HCT116 (cell line): ENCODE measurements around the gene UROD. TPM values are rescaled to one million over a fixed set of nuclear protein-coding genes. Genes with fewer than 3 reads are reported as not detected.

Source experiments
- ATAC-seq: fragments of 200-7000 bp; cut with Tn5 transposase; 2 replicates; pipeline ENCODE4 v1.9.1; 2020; ENCODE audit warnings: mild to moderate bottlenecking, moderate library complexity
- BruUV-seq: library from RNA; stranded (reverse); fragments of 400-500 nt; replicated peaks from 2 replicates; lab custom pipeline; 2021; lab: Mats Ljungman, UMichigan
- CTCF ChIA-PET: fragments of 300-600 bp; sonication (Branson Sonifier 250); formaldehyde crosslinking; loops from one replicate; lab custom pipeline; 2021; ENCODE audit warnings: antibody characterized with exemption; lab: Charles Lee
- POLR2A ChIA-PET: fragments of 300-600, 350-600 bp; sonication (Branson Sonifier 250); formaldehyde crosslinking; loops from one replicate; lab custom pipeline; 2021; ENCODE audit warnings: antibody characterized with exemption; lab: Charles Lee
- RAD21 ChIA-PET, 2 experiments: fragments of 300-600 bp; sonication (Branson Sonifier 250); formaldehyde crosslinking; loops; one replicate each; lab custom pipeline; 2023; ENCODE audit warnings: low total read pairs in 2 of 2; ENCODE audit not compliant: uncharacterized antibody in 2 of 2, unreplicated experiment in 2 of 2, low non-redundant PET in 1 of 2; lab: Charles Lee
- DNase-seq: peaks from one replicate; pipeline ENCODE4 v3.0.0-alpha.2; 2010; ENCODE audit warnings: low read depth, low spot score
- H2AFZ ChIP-seq: fragments of 200-600 bp; shearing (Covaris generic), sonication (generic); 2 replicates; pipeline ENCODE4 v1.6.1; 2017; ENCODE audit warnings: low read depth, mixed run types, mixed read lengths, antibody characterized with exemption, low read length; ENCODE audit not compliant: poor library complexity, severe bottlenecking
- H3K27ac ChIP-seq: 2 replicates; pipeline ENCODE4 v1.5.1; 2012; ENCODE audit warnings: low read depth, low read length
- H3K27me3 ChIP-seq: fragments of 200-600 bp; sonication (generic); 2 replicates; pipeline ENCODE4 v1.6.1; 2016; ENCODE audit warnings: mixed run types, low read length, mixed read lengths; ENCODE audit not compliant: insufficient read depth
- H3K36me3 ChIP-seq, 2 experiments: fragments of 200-500 bp in 1 of 2; fragments of 200-600 bp in 1 of 2; sonication (Bioruptor generic) in 1 of 2; sonication (generic) in 1 of 2; 2 replicates each; pipeline versions ENCODE4 v1.5.1 to v1.6.1; 2014 to 2016; ENCODE audit warnings: low read length in 2 of 2, inconsistent platforms in 1 of 2, mixed read lengths in 1 of 2, mixed run types in 1 of 2; ENCODE audit not compliant: insufficient read depth in 2 of 2, control insufficient read depth in 1 of 2
- H3K4me1 ChIP-seq, 2 experiments: fragments of 200-600 bp in 1 of 2; sonication (generic) in 1 of 2; 2 replicates each; pipeline versions ENCODE4 v1.5.1 to v1.6.1; 2012 to 2017; ENCODE audit warnings: low read length in 2 of 2, inconsistent platforms in 1 of 2, mild to moderate bottlenecking in 1 of 2, mixed read lengths in 1 of 2, mixed run types in 1 of 2, moderate library complexity in 1 of 2; ENCODE audit not compliant: insufficient read depth in 2 of 2, control insufficient read depth in 1 of 2
- H3K4me2 ChIP-seq: fragments of 200-600 bp; sonication (generic); 2 replicates; pipeline ENCODE4 v1.6.1; 2017; ENCODE audit warnings: mixed run types, low read length, mixed read lengths
- H3K4me3 ChIP-seq, 2 experiments: fragments of 200-600 bp in 1 of 2; sonication (generic) in 1 of 2; replicated peaks in 1 of 2; 2 replicates each; pipeline ENCODE4 v1.5.1; 2011 to 2016; ENCODE audit warnings: low read length in 2 of 2, control low read depth in 1 of 2, low read depth in 1 of 2, mild to moderate bottlenecking in 1 of 2, mixed read lengths in 1 of 2, mixed run types in 1 of 2
- H3K79me2 ChIP-seq: fragments of 200-600 bp; sonication (generic); 2 replicates; pipeline ENCODE4 v1.6.1; 2017; ENCODE audit warnings: mild to moderate bottlenecking, mixed run types, low read length, moderate library complexity, mixed read lengths; ENCODE audit not compliant: insufficient read depth
- H3K9ac ChIP-seq: fragments of 200-600 bp; sonication (generic); 2 replicates; pipeline ENCODE4 v1.6.1; 2016; ENCODE audit warnings: low read length, mixed read lengths
- H3K9me2 ChIP-seq: fragments of 200-600 bp; sonication (generic), shearing (Covaris generic); 2 replicates; pipeline ENCODE4 v1.6.1; 2017; ENCODE audit warnings: mixed run types, mild to moderate bottlenecking, moderate library complexity; ENCODE audit not compliant: insufficient read depth
- H3K9me3 ChIP-seq, 2 experiments: fragments of 200-500 bp in 1 of 2; fragments of 200-600 bp in 1 of 2; sonication (Bioruptor generic) in 1 of 2; sonication (generic) in 1 of 2; 2 replicates each; pipeline ENCODE4 v1.6.1; 2014 to 2017; ENCODE audit warnings: low read length in 2 of 2, mixed read lengths in 2 of 2, inconsistent platforms in 1 of 2, low read depth in 1 of 2, mild to moderate bottlenecking in 1 of 2, mixed run types in 1 of 2, moderate library complexity in 1 of 2; ENCODE audit not compliant: control insufficient read depth in 1 of 2, insufficient read depth in 1 of 2
- H4K20me1 ChIP-seq: fragments of 200-600 bp; sonication (generic), shearing (Covaris generic); 2 replicates; pipeline ENCODE4 v1.6.1; 2017; ENCODE audit warnings: mixed run types, mild to moderate bottlenecking, moderate library complexity; ENCODE audit not compliant: insufficient read depth
- CBX3 ChIP-seq: IDR thresholded peaks from 2 replicates; pipeline ENCODE4 v1.6.1; 2012; ENCODE audit warnings: low read depth
- CEBPB ChIP-seq: IDR thresholded peaks from 2 replicates; pipeline ENCODE4 v1.6.1; 2012; ENCODE audit warnings: low read depth
- EGR1 ChIP-seq: IDR thresholded peaks from 2 replicates; pipeline ENCODE4 v1.6.1; 2012; ENCODE audit warnings: low read depth
- ELF1 ChIP-seq: IDR thresholded peaks from 2 replicates; pipeline ENCODE4 v1.6.1; 2012; ENCODE audit warnings: low read depth, borderline replicate concordance
- EZH2 ChIP-seq: fragments of 200-600 bp; sonication (generic); IDR thresholded peaks from 2 replicates; pipeline ENCODE4 v1.6.1; 2017; ENCODE audit warnings: antibody characterized with exemption, mixed run types
- EZH2phosphoT487 ChIP-seq: fragments of 200-600 bp; IDR thresholded peaks from 2 replicates; pipeline ENCODE4 v1.6.1; 2018; ENCODE audit warnings: antibody characterized with exemption, borderline replicate concordance
- JUND ChIP-seq: IDR thresholded peaks from 2 replicates; pipeline ENCODE4 v1.6.1; 2012
- POLR2A ChIP-seq: IDR thresholded peaks from 2 replicates; pipeline ENCODE4 v1.7.0; 2011; ENCODE audit warnings: borderline replicate concordance; ENCODE audit not compliant: insufficient read depth, insufficient read length; ENCODE audit errors: extremely low read depth
- POLR2AphosphoS5 ChIP-seq: IDR thresholded peaks from 2 replicates; pipeline ENCODE4 v1.6.1; 2011; ENCODE audit warnings: mild to moderate bottlenecking, low read depth, low read length, moderate library complexity
- RAD21 ChIP-seq: IDR thresholded peaks from 2 replicates; pipeline ENCODE4 v1.6.1; 2012; ENCODE audit warnings: low read depth, mild to moderate bottlenecking
- SIN3A ChIP-seq: IDR thresholded peaks from 2 replicates; pipeline ENCODE4 v1.6.1; 2012; ENCODE audit warnings: low read depth
- SP1 ChIP-seq: IDR thresholded peaks from 2 replicates; pipeline ENCODE4 v1.6.1; 2012; ENCODE audit warnings: low read depth
- SRF ChIP-seq: IDR thresholded peaks from 2 replicates; pipeline ENCODE4 v1.6.1; 2012; ENCODE audit warnings: low read depth
- TCF7L2 ChIP-seq: IDR thresholded peaks from 2 replicates; pipeline ENCODE4 v1.7.0; 2011; ENCODE audit warnings: borderline replicate concordance, inconsistent platforms; ENCODE audit not compliant: insufficient read depth, insufficient read length; ENCODE audit errors: extremely low read depth
- ZFX ChIP-seq: fragments of 450-650 bp; IDR thresholded peaks from 2 replicates; pipeline ENCODE4 v1.6.1; 2017
- intact Hi-C: fragments of 100-400 bp; cut with micrococcal nuclease; formaldehyde crosslinking; loops from 2 replicates; pipeline ENCODE4 v1.10.0; 2022
- total RNA-seq: library from RNA; stranded (reverse); gene quantifications from one replicate; pipeline ENCODE4 v1.2.1, GENCODE V29; 2021; ENCODE audit not compliant: unreplicated experiment
- TF ChIP-seq, protein P1 (sequence below): IDR thresholded peaks from 2 replicates; pipeline ENCODE4 v1.6.1; 2011; ENCODE audit warnings: mild to moderate bottlenecking, low read length, moderate library complexity; ENCODE audit not compliant: insufficient replicate concordance; ENCODE audit errors: extremely low read depth
- TF ChIP-seq, protein P2 (sequence below): IDR thresholded peaks from 2 replicates; pipeline ENCODE4 v1.6.1; 2012; ENCODE audit warnings: low read depth
- TF ChIP-seq, protein P3 (sequence below): IDR thresholded peaks from 2 replicates; pipeline ENCODE4 v1.6.1; 2012
- TF ChIP-seq, protein P4 (sequence below): IDR thresholded peaks from 2 replicates; pipeline ENCODE4 v1.6.1; 2012

The UROD gene
- total RNA-seq, 1 experiment from 2014 or later: 73.7 TPM

DNA sequence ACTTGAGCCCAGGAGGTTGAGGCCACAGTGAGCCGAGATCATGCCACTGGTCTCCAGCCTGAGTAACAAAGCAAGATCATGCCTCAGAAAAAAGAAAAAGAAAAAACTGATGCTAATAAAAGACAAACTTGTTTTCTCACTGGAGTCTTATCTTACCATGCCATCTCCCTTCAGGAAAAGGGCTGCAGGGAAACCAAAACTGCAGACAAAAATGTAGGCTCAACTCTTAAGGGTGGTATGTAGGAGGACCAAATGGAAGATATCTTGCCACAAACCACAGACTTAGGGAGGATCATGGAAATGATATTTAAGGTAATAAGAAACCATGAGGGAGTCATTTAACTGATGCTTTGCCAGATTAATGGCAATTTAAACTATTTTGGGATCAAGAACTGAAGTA, 32.9 kb downstream of the UROD start:
- Histone ChIP-seq H3K27ac (no peak overlapping the region), H3K79me2 (no peaks in the 10 kb centered on the region), H3K9me3 (no peaks in the 10 kb centered on the region), H3K4me3 (no peak overlapping the region), H3K27me3 (no peaks in the 10 kb centered on the region), H3K9me2 (no peaks in the 10 kb centered on the region), H4K20me1 (no peaks in the 10 kb centered on the region), H2AFZ (no peak overlapping the region), H3K4me2 (no peak overlapping the region), H3K9ac (no peak overlapping the region), H3K36me3 (no peaks in the 10 kb centered on the region), H3K4me1 (no peaks in the 10 kb centered on the region)
- no TSS peak for BruUV-seq
- POLR2A ChIA-PET: no interaction called here
- CTCF ChIA-PET: no interaction called here
- RAD21 ChIA-PET: no interaction called here
- TF ChIP-seq, protein P1, sequence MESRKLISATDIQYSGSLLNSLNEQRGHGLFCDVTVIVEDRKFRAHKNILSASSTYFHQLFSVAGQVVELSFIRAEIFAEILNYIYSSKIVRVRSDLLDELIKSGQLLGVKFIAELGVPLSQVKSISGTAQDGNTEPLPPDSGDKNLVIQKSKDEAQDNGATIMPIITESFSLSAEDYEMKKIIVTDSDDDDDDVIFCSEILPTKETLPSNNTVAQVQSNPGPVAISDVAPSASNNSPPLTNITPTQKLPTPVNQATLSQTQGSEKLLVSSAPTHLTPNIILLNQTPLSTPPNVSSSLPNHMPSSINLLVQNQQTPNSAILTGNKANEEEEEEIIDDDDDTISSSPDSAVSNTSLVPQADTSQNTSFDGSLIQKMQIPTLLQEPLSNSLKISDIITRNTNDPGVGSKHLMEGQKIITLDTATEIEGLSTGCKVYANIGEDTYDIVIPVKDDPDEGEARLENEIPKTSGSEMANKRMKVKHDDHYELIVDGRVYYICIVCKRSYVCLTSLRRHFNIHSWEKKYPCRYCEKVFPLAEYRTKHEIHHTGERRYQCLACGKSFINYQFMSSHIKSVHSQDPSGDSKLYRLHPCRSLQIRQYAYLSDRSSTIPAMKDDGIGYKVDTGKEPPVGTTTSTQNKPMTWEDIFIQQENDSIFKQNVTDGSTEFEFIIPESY: no peak
- TF ChIP-seq SIN3A (no peak), EGR1 (no peak), POLR2AphosphoS5 (no peak), ELF1 (no peak), POLR2A (no peak), EZH2phosphoT487 (no peak), SP1 (no peak), EZH2 (no peak), RAD21 (no peak), CEBPB (no peak), TCF7L2 (no peak), CBX3 (no peak), SRF (no peak), ZFX (no peak), JUND (no peak)
- TF ChIP-seq, protein P2, sequence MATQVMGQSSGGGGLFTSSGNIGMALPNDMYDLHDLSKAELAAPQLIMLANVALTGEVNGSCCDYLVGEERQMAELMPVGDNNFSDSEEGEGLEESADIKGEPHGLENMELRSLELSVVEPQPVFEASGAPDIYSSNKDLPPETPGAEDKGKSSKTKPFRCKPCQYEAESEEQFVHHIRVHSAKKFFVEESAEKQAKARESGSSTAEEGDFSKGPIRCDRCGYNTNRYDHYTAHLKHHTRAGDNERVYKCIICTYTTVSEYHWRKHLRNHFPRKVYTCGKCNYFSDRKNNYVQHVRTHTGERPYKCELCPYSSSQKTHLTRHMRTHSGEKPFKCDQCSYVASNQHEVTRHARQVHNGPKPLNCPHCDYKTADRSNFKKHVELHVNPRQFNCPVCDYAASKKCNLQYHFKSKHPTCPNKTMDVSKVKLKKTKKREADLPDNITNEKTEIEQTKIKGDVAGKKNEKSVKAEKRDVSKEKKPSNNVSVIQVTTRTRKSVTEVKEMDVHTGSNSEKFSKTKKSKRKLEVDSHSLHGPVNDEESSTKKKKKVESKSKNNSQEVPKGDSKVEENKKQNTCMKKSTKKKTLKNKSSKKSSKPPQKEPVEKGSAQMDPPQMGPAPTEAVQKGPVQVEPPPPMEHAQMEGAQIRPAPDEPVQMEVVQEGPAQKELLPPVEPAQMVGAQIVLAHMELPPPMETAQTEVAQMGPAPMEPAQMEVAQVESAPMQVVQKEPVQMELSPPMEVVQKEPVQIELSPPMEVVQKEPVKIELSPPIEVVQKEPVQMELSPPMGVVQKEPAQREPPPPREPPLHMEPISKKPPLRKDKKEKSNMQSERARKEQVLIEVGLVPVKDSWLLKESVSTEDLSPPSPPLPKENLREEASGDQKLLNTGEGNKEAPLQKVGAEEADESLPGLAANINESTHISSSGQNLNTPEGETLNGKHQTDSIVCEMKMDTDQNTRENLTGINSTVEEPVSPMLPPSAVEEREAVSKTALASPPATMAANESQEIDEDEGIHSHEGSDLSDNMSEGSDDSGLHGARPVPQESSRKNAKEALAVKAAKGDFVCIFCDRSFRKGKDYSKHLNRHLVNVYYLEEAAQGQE: no peak
- TF ChIP-seq, protein P3, sequence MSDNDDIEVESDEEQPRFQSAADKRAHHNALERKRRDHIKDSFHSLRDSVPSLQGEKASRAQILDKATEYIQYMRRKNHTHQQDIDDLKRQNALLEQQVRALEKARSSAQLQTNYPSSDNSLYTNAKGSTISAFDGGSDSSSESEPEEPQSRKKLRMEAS: no peak
- TF ChIP-seq, protein P4, sequence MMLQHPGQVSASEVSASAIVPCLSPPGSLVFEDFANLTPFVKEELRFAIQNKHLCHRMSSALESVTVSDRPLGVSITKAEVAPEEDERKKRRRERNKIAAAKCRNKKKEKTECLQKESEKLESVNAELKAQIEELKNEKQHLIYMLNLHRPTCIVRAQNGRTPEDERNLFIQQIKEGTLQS: no peak
- no peak for DNase-seq
- ATAC-seq: no peak
- intact Hi-C loops: no loop called here
